ENCODE data around the gene NLRP11.

NLRP11 gene

GRCh38 chr19:55831846-55832245, at the start of gene NLRP11:
Gene NLRP11 (minus strand): TSS chr19:55831999. CDS start chr19:55818174, 13,825 bp downstream.
- Histone ChIP-seq H3K9me3 (ENCODE audit: control insufficient read depth, low read length) (peaks cover 6% of the 10 kb centered on the region), H3K4me1 (ENCODE audit: control insufficient read depth, insufficient read depth, low read length) (no peaks in the 10 kb centered on the region), H3K36me3 (ENCODE audit: control insufficient read depth, insufficient read depth, low read length, severe bottlenecking) (no peaks in the 10 kb centered on the region), H3K4me3 (ENCODE audit: low read length) (no peak within 1 kb of the TSS), H3K9ac (ENCODE audit: low read length) (no peak within 1 kb of the TSS), H3K27me3 (replicated peaks; ENCODE audit: control insufficient read depth, insufficient read depth, low read length) (no peaks in the 10 kb centered on the region)
- no peak for DNase-seq (ENCODE audit: low read depth)

GRCh38 chr19:55877211-55877610, 45.4 kb upstream of the NLRP11 start:
- no peak for DNase-seq (ENCODE audit: low read depth)
- Histone ChIP-seq H3K9ac (ENCODE audit: low read length) (no peak overlapping the region), H3K27me3 (replicated peaks; ENCODE audit: control insufficient read depth, insufficient read depth, low read length) (no peaks in the 10 kb centered on the region), H3K9me3 (ENCODE audit: control insufficient read depth, low read length) (peaks cover 12% of the 10 kb centered on the region), H3K4me3 (ENCODE audit: low read length) (no peak overlapping the region), H3K36me3 (ENCODE audit: control insufficient read depth, insufficient read depth, low read length, severe bottlenecking) (no peaks in the 10 kb centered on the region), H3K4me1 (ENCODE audit: control insufficient read depth, insufficient read depth, low read length) (no peaks in the 10 kb centered on the region)

- H3K4me1 ChIP-seq (ENCODE audit: control insufficient read depth, insufficient read depth, low read length) = no peaks in the 10 kb centered on the region
- H3K27me3 ChIP-seq (replicated peaks; ENCODE audit: control insufficient read depth, insufficient read depth, low read length) = no peaks in the 10 kb centered on the region
- H3K9ac ChIP-seq (ENCODE audit: low read length) = no peak overlapping the region
- H3K36me3 ChIP-seq (ENCODE audit: control insufficient read depth, insufficient read depth, low read length, severe bottlenecking) = no peaks in the 10 kb centered on the region
- no peak overlapping the region for H3K4me3 ChIP-seq (ENCODE audit: low read length)
- DNase-seq (ENCODE audit: low read depth) = no peak
- peaks cover 17% of the 10 kb centered on the region for H3K9me3 ChIP-seq (ENCODE audit: control insufficient read depth, low read length)
These were observed 38.9 kb upstream of the NLRP11 start for GRCh38 chr19:55870736-55871135.

GRCh38 chr19:55867101-55867500, 35.3 kb upstream of the NLRP11 start:
- H3K4me3 ChIP-seq (ENCODE audit: low read length) = no peak overlapping the region
- DNase-seq (ENCODE audit: low read depth) = no peak
- no peak overlapping the region for H3K9ac ChIP-seq (ENCODE audit: low read length)
- peaks cover 10% of the 10 kb centered on the region for H3K9me3 ChIP-seq (ENCODE audit: control insufficient read depth, low read length)
- no peaks in the 10 kb centered on the region for H3K27me3 ChIP-seq (replicated peaks; ENCODE audit: control insufficient read depth, insufficient read depth, low read length)
- no peaks in the 10 kb centered on the region for H3K36me3 ChIP-seq (ENCODE audit: control insufficient read depth, insufficient read depth, low read length, severe bottlenecking)
- no peaks in the 10 kb centered on the region for H3K4me1 ChIP-seq (ENCODE audit: control insufficient read depth, insufficient read depth, low read length)

GRCh38 chr19:55866521-55866920, 34.7 kb upstream of the NLRP11 start:
- no peak overlapping the region for H3K9ac ChIP-seq (ENCODE audit: low read length)
- no peaks in the 10 kb centered on the region for H3K27me3 ChIP-seq (replicated peaks; ENCODE audit: control insufficient read depth, insufficient read depth, low read length)
- no peak for DNase-seq (ENCODE audit: low read depth)
- peaks cover 16% of the 10 kb centered on the region for H3K9me3 ChIP-seq (ENCODE audit: control insufficient read depth, low read length)
- H3K36me3 ChIP-seq (ENCODE audit: control insufficient read depth, insufficient read depth, low read length, severe bottlenecking) = no peaks in the 10 kb centered on the region
- H3K4me3 ChIP-seq (ENCODE audit: low read length) = no peak overlapping the region
- no peaks in the 10 kb centered on the region for H3K4me1 ChIP-seq (ENCODE audit: control insufficient read depth, insufficient read depth, low read length)

GRCh38 chr19:55858969-55859368, 27.2 kb upstream of the NLRP11 start:
- no peaks in the 10 kb centered on the region for H3K4me1 ChIP-seq (ENCODE audit: control insufficient read depth, insufficient read depth, low read length)

GRCh38 chr19:55858401-55858800, 26.6 kb upstream of the NLRP11 start:
- no peak overlapping the region for H3K4me3 ChIP-seq (ENCODE audit: low read length)
- peaks cover 14% of the 10 kb centered on the region for H3K9me3 ChIP-seq (ENCODE audit: control insufficient read depth, low read length)
- no peak overlapping the region for H3K9ac ChIP-seq (ENCODE audit: low read length)
- H3K27me3 ChIP-seq (replicated peaks; ENCODE audit: control insufficient read depth, insufficient read depth, low read length) = no peaks in the 10 kb centered on the region
- no peaks in the 10 kb centered on the region for H3K36me3 ChIP-seq (ENCODE audit: control insufficient read depth, insufficient read depth, low read length, severe bottlenecking)
- DNase-seq (ENCODE audit: low read depth) = no peak
- H3K4me1 ChIP-seq (ENCODE audit: control insufficient read depth, insufficient read depth, low read length) = no peaks in the 10 kb centered on the region

More at GRCh38 chr19:55858969-55859368, 27.2 kb upstream of the NLRP11 start:
- Histone ChIP-seq H3K4me3 (ENCODE audit: low read length) (no peak overlapping the region), H3K36me3 (ENCODE audit: control insufficient read depth, insufficient read depth, low read length, severe bottlenecking) (no peaks in the 10 kb centered on the region), H3K9me3 (ENCODE audit: control insufficient read depth, low read length) (peaks cover 14% of the 10 kb centered on the region), H3K9ac (ENCODE audit: low read length) (no peak overlapping the region), H3K27me3 (replicated peaks; ENCODE audit: control insufficient read depth, insufficient read depth, low read length) (no peaks in the 10 kb centered on the region)
- DNase-seq (ENCODE audit: low read depth) = no peak

GRCh38 chr19:55857974-55858373, 26.2 kb upstream of the NLRP11 start:
- DNase-seq (ENCODE audit: low read depth) = no peak
- no peaks in the 10 kb centered on the region for H3K27me3 ChIP-seq (replicated peaks; ENCODE audit: control insufficient read depth, insufficient read depth, low read length)
- H3K9me3 ChIP-seq (ENCODE audit: control insufficient read depth, low read length) = peaks cover 14% of the 10 kb centered on the region

GRCh38 chr19:55857149-55857548, 25.4 kb upstream of the NLRP11 start:
- Histone ChIP-seq H3K27me3 (replicated peaks; ENCODE audit: control insufficient read depth, insufficient read depth, low read length) (no peaks in the 10 kb centered on the region), H3K9ac (ENCODE audit: low read length) (no peak overlapping the region), H3K9me3 (ENCODE audit: control insufficient read depth, low read length) (peaks cover 14% of the 10 kb centered on the region), H3K36me3 (ENCODE audit: control insufficient read depth, insufficient read depth, low read length, severe bottlenecking) (no peaks in the 10 kb centered on the region), H3K4me1 (ENCODE audit: control insufficient read depth, insufficient read depth, low read length) (no peaks in the 10 kb centered on the region), H3K4me3 (ENCODE audit: low read length) (no peak overlapping the region)
- no peak for DNase-seq (ENCODE audit: low read depth)

More at GRCh38 chr19:55857974-55858373, 26.2 kb upstream of the NLRP11 start:
- Histone ChIP-seq H3K4me1 (ENCODE audit: control insufficient read depth, insufficient read depth, low read length) (no peaks in the 10 kb centered on the region), H3K36me3 (ENCODE audit: control insufficient read depth, insufficient read depth, low read length, severe bottlenecking) (no peaks in the 10 kb centered on the region), H3K9ac (ENCODE audit: low read length) (no peak overlapping the region), H3K4me3 (ENCODE audit: low read length) (no peak overlapping the region)

- Histone ChIP-seq H3K4me3 (ENCODE audit: low read length) (no peak overlapping the region), H3K4me1 (ENCODE audit: control insufficient read depth, insufficient read depth, low read length) (no peaks in the 10 kb centered on the region), H3K27me3 (replicated peaks; ENCODE audit: control insufficient read depth, insufficient read depth, low read length) (no peaks in the 10 kb centered on the region), H3K36me3 (ENCODE audit: control insufficient read depth, insufficient read depth, low read length, severe bottlenecking) (no peaks in the 10 kb centered on the region), H3K9me3 (ENCODE audit: control insufficient read depth, low read length) (peaks cover 7% of the 10 kb centered on the region), H3K9ac (ENCODE audit: low read length) (no peak overlapping the region)
- DNase-seq (ENCODE audit: low read depth) = no peak
These were observed 23.4 kb upstream of the NLRP11 start for GRCh38 chr19:55855160-55855559.

- DNase-seq (ENCODE audit: low read depth) = no peak
- no peaks in the 10 kb centered on the region for H3K27me3 ChIP-seq (replicated peaks; ENCODE audit: control insufficient read depth, insufficient read depth, low read length)
- no peaks in the 10 kb centered on the region for H3K4me1 ChIP-seq (ENCODE audit: control insufficient read depth, insufficient read depth, low read length)
- H3K9me3 ChIP-seq (ENCODE audit: control insufficient read depth, low read length) = no peaks in the 10 kb centered on the region
- H3K4me3 ChIP-seq (ENCODE audit: low read length) = no peak overlapping the region
- H3K36me3 ChIP-seq (ENCODE audit: control insufficient read depth, insufficient read depth, low read length, severe bottlenecking) = no peaks in the 10 kb centered on the region
- H3K9ac ChIP-seq (ENCODE audit: low read length) = no peak overlapping the region
These were observed 7.1 kb upstream of the NLRP11 start for GRCh38 chr19:55838906-55839305.

- Histone ChIP-seq H3K4me3 (ENCODE audit: low read length) (no peak overlapping the region), H3K27me3 (replicated peaks; ENCODE audit: control insufficient read depth, insufficient read depth, low read length) (no peaks in the 10 kb centered on the region), H3K4me1 (ENCODE audit: control insufficient read depth, insufficient read depth, low read length) (no peaks in the 10 kb centered on the region), H3K9ac (ENCODE audit: low read length) (no peak overlapping the region), H3K9me3 (ENCODE audit: control insufficient read depth, low read length) (no peaks in the 10 kb centered on the region), H3K36me3 (ENCODE audit: control insufficient read depth, insufficient read depth, low read length, severe bottlenecking) (no peaks in the 10 kb centered on the region)
- DNase-seq (ENCODE audit: low read depth) = no peak
These were observed 6.5 kb upstream of the NLRP11 start for GRCh38 chr19:55838251-55838650.

Data from adipocyte (in vitro differentiated cells).